GM19099 (cell line): ENCODE measurements around the gene TOGARAM1.

ENCODE experiments used
- POLR2A ChIP-seq: IDR thresholded peaks from 3 replicates; pipeline ENCODE4 v1.6.1; 2011; ENCODE audit warnings: low read depth; ENCODE audit not compliant: insufficient read length; ENCODE audit errors: extremely low read depth

Gene TOGARAM1

GRCh38 chr14:45094275-45094674 lies 132.3 kb downstream of the TOGARAM1 start:
- TF ChIP-seq POLR2A = no peak

- TF ChIP-seq POLR2A = no peak
These were observed 133.2 kb downstream of the TOGARAM1 start for GRCh38 chr14:45095143-45095542.

GRCh38 chr14:45096218-45096617 lies 134.2 kb downstream of the TOGARAM1 start:
- no peak for TF ChIP-seq POLR2A

- no peak for TF ChIP-seq POLR2A
These were observed 141.8 kb downstream of the TOGARAM1 start for GRCh38 chr14:45103806-45104205.

GRCh38 chr14:45104561-45104960 lies 142.6 kb downstream of the TOGARAM1 start:
- no peak for TF ChIP-seq POLR2A

GRCh38 chr14:45112896-45113781 lies 151.1 kb downstream of the TOGARAM1 start:
- no peak for TF ChIP-seq POLR2A

- TF ChIP-seq POLR2A = no peak
These were observed 152.3 kb downstream of the TOGARAM1 start for GRCh38 chr14:45114327-45114726.

- no peak for TF ChIP-seq POLR2A
These were observed 156.6 kb downstream of the TOGARAM1 start for GRCh38 chr14:45118594-45118993.

GRCh38 chr14:45120096-45120495 lies 158.1 kb downstream of the TOGARAM1 start:
- TF ChIP-seq POLR2A = no peak

GRCh38 chr14:45123271-45123670 lies 161.3 kb downstream of the TOGARAM1 start:
- TF ChIP-seq POLR2A = no peak
